Measurements from ENCODE around the gene IFNK.
A peak's percentile ranks its signal among the peaks of the same experiment; 100 is the strongest.

The IFNK gene

DNA sequence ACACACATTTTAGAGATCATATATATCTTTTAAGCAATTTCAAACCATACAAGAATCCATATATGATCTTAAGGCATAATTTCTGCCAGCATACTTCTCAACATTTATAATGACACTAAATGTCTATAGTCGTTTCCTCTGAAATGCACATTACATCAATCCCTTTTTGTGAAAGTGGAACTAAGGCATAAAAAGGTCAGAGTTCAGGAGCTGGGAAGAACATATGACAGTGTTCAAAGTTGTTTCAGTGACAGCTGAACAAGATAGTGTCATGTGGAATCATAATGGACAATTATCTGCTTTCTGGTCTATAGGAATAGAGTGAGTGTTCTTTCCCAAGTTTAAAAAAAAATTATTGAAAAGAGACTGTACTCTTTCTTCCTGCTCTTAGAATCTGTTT is 8.0 kb downstream of the IFNK start:
- Histone ChIP-seq H3K4me1 (ENCODE audit: insufficient read depth, insufficient read length) (peaks cover 3% of the 10 kb centered on the region), H3K9me3 (ENCODE audit: insufficient read depth, low read length) (no peaks in the 10 kb centered on the region), H3K36me3 (ENCODE audit: insufficient read depth, insufficient read length, low read length) (no peaks in the 10 kb centered on the region), H3K4me3 (ENCODE audit: insufficient read length, low read depth) (no peak overlapping the region), H3K27me3 (ENCODE audit: insufficient read depth, insufficient read length) (peaks cover 9% of the 10 kb centered on the region), H3K9ac (ENCODE audit: insufficient read length, low read depth) (no peak overlapping the region)
- DNase-seq (ENCODE audit: low read depth, low spot score): no peak
- no peak for TF ChIP-seq ZNF274 (IDR thresholded peaks at IDR 0.05; ENCODE audit: low read depth, low read length)
- TF ChIP-seq YY1 (IDR thresholded peaks at IDR 0.05; ENCODE audit: insufficient read depth, insufficient read length): no peak

DNA sequence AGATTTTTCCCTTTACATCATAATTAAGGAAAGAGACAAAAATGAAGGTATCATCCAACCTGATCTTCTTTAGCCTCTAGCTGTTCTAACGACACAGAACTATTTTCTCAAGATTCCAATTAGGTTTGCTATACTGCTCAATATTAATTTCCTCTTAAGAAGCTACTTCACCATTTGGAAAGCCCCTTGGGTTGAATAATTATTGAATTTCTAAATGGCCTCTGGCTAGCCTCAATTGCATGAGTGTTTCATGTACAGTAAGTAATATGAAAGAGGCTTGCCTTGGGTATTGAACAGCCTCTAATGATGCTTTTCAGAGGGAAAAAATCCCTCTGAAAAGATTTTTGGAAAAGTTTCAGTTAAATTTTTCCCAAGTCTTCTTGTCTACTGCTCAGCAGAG is 9.2 kb downstream of the IFNK start:
- TF ChIP-seq YY1 (IDR thresholded peaks at IDR 0.05; ENCODE audit: insufficient read depth, insufficient read length) (no peak), ZNF274 (IDR thresholded peaks at IDR 0.05; ENCODE audit: low read depth, low read length) (no peak), SUZ12 (IDR thresholded peaks at IDR 0.05; ENCODE audit: extremely low read depth, insufficient read depth, insufficient read length) (no peak)
- Histone ChIP-seq H3K27me3 (ENCODE audit: insufficient read depth, insufficient read length) (no peaks in the 10 kb centered on the region), H3K4me1 (ENCODE audit: insufficient read depth, insufficient read length) (peaks cover 3% of the 10 kb centered on the region), H3K36me3 (ENCODE audit: insufficient read depth, insufficient read length, low read length) (no peaks in the 10 kb centered on the region), H3K9ac (ENCODE audit: insufficient read length, low read depth) (no peak overlapping the region), H3K9me3 (ENCODE audit: insufficient read depth, low read length) (no peaks in the 10 kb centered on the region), H3K4me3 (ENCODE audit: insufficient read length, low read depth) (no peak overlapping the region)
- DNase-seq (ENCODE audit: low read depth, low spot score): no peak

GRCh38 chr9:27534131-27534530 is 10.0 kb downstream of the IFNK start:
- no peak for TF ChIP-seq YY1 (IDR thresholded peaks at IDR 0.05; ENCODE audit: insufficient read depth, insufficient read length)
- TF ChIP-seq SUZ12 (IDR thresholded peaks at IDR 0.05; ENCODE audit: extremely low read depth, insufficient read depth, insufficient read length): no peak
- no peak for TF ChIP-seq ZNF274 (IDR thresholded peaks at IDR 0.05; ENCODE audit: low read depth, low read length)
- Histone ChIP-seq H3K9ac (ENCODE audit: insufficient read length, low read depth) (no peak overlapping the region), H3K4me1 (ENCODE audit: insufficient read depth, insufficient read length) (peaks cover 3% of the 10 kb centered on the region), H3K27me3 (ENCODE audit: insufficient read depth, insufficient read length) (no peaks in the 10 kb centered on the region), H3K9me3 (ENCODE audit: insufficient read depth, low read length) (no peaks in the 10 kb centered on the region), H3K4me3 (ENCODE audit: insufficient read length, low read depth) (no peak overlapping the region), H3K36me3 (ENCODE audit: insufficient read depth, insufficient read length, low read length) (no peaks in the 10 kb centered on the region)
- no peak for DNase-seq (ENCODE audit: low read depth, low spot score)

DNA sequence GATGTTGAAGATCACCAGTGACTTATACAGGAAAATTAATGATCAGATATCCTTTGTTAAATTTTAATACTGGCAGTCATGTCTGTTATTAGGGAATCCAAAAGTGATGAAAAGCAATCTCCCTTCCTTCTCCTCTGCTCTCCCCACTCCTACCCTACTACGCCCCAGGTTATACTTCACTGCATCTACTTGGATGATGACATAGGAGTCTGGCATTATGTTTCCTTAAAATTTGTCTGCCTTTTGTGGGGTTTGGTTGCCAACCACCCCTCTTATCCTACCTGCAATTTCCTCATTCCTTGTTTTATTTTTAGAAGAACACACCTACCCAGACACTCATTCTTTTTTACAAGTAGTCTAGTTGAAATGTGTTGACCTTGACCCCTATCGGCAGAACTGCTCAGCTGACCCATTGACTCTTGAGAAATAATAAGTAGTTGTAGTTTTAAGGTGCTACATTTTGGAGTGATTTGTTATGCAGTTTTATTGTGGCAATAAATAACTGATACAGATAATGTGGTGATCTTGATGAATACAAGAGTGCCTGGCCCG is 10.6 kb downstream of the IFNK start:
- TF ChIP-seq ZNF274 (IDR thresholded peaks at IDR 0.05; ENCODE audit: low read depth, low read length): no peak
- TF ChIP-seq SUZ12 (IDR thresholded peaks at IDR 0.05; ENCODE audit: extremely low read depth, insufficient read depth, insufficient read length): no peak
- TF ChIP-seq YY1 (IDR thresholded peaks at IDR 0.05; ENCODE audit: insufficient read depth, insufficient read length): no peak
- Histone ChIP-seq H3K9ac (ENCODE audit: insufficient read length, low read depth) (no peak overlapping the region), H3K36me3 (ENCODE audit: insufficient read depth, insufficient read length, low read length) (no peaks in the 10 kb centered on the region), H3K9me3 (ENCODE audit: insufficient read depth, low read length) (no peaks in the 10 kb centered on the region), H3K4me1 (ENCODE audit: insufficient read depth, insufficient read length) (peaks cover 3% of the 10 kb centered on the region), H3K27me3 (ENCODE audit: insufficient read depth, insufficient read length) (no peaks in the 10 kb centered on the region), H3K4me3 (ENCODE audit: insufficient read length, low read depth) (no peak overlapping the region)
- DNase-seq (ENCODE audit: low read depth, low spot score): no peak

DNA sequence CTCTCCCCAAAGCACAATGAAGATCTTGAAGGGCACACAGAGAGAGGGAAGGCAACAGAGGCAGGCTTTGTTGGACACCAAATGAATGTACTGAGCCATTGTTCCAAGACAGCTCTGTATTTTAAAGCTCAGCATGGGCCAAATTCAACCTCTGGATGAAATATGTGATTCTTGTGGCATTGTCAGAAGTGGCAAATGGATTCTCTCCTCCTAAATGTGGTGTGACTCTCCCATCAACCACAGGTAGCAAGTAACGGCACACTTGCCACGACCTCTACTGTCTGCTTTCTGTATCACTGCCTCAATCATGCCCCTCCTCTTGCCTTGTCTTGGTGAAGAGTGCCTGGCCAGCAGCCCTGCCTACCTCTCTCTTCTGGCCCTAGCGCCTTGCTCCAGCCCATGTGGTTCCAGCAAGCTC is 11.6 kb downstream of the IFNK start:
- Histone ChIP-seq H3K4me1 (ENCODE audit: insufficient read depth, insufficient read length) (peaks cover 3% of the 10 kb centered on the region), H3K9me3 (ENCODE audit: insufficient read depth, low read length) (no peaks in the 10 kb centered on the region), H3K4me3 (ENCODE audit: insufficient read length, low read depth) (no peak overlapping the region), H3K9ac (ENCODE audit: insufficient read length, low read depth) (no peak overlapping the region), H3K36me3 (ENCODE audit: insufficient read depth, insufficient read length, low read length) (no peaks in the 10 kb centered on the region), H3K27me3 (ENCODE audit: insufficient read depth, insufficient read length) (no peaks in the 10 kb centered on the region)
- no peak for TF ChIP-seq ZNF274 (IDR thresholded peaks at IDR 0.05; ENCODE audit: low read depth, low read length)
- no peak for TF ChIP-seq YY1 (IDR thresholded peaks at IDR 0.05; ENCODE audit: insufficient read depth, insufficient read length)
- TF ChIP-seq SUZ12 (IDR thresholded peaks at IDR 0.05; ENCODE audit: extremely low read depth, insufficient read depth, insufficient read length): no peak
- peak; percentile 22 for DNase-seq (ENCODE audit: low read depth, low spot score)

DNA sequence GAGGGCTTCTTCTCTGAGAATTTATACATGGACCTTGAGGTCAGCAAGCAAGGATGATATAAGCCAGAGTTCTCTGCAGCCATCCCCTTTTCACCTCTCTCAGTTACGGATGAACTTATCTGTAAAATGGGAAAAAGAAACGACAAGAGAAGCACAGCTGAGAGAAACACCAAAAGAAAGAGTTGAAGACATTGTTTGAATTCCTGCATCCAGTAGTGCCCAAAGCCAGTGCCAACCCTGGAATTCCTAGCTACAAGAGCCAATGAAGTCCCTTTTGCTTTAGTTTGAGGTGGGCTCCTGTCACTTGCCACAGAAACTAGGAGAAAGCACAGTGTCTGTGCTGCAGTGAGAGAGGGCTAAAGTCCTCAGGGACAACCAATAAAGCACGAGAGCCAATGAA is 12.1 kb downstream of the IFNK start:
- peak; percentile 18 for DNase-seq (ENCODE audit: low read depth, low spot score)
- Histone ChIP-seq H3K36me3 (ENCODE audit: insufficient read depth, insufficient read length, low read length) (no peaks in the 10 kb centered on the region), H3K4me3 (ENCODE audit: insufficient read length, low read depth) (no peak overlapping the region), H3K9ac (ENCODE audit: insufficient read length, low read depth) (no peak overlapping the region), H3K4me1 (ENCODE audit: insufficient read depth, insufficient read length) (peaks cover 3% of the 10 kb centered on the region), H3K27me3 (ENCODE audit: insufficient read depth, insufficient read length) (no peaks in the 10 kb centered on the region), H3K9me3 (ENCODE audit: insufficient read depth, low read length) (no peaks in the 10 kb centered on the region)
- TF ChIP-seq YY1 (IDR thresholded peaks at IDR 0.05; ENCODE audit: insufficient read depth, insufficient read length): no peak
- no peak for TF ChIP-seq ZNF274 (IDR thresholded peaks at IDR 0.05; ENCODE audit: low read depth, low read length)
- no peak for TF ChIP-seq SUZ12 (IDR thresholded peaks at IDR 0.05; ENCODE audit: extremely low read depth, insufficient read depth, insufficient read length)

GRCh38 chr9:27537027-27537435 is 12.9 kb downstream of the IFNK start:
- Histone ChIP-seq H3K9ac (ENCODE audit: insufficient read length, low read depth) (no peak overlapping the region), H3K4me1 (ENCODE audit: insufficient read depth, insufficient read length) (peaks cover 3% of the 10 kb centered on the region), H3K27me3 (ENCODE audit: insufficient read depth, insufficient read length) (no peaks in the 10 kb centered on the region), H3K36me3 (ENCODE audit: insufficient read depth, insufficient read length, low read length) (no peaks in the 10 kb centered on the region), H3K4me3 (ENCODE audit: insufficient read length, low read depth) (no peak overlapping the region), H3K9me3 (ENCODE audit: insufficient read depth, low read length) (no peaks in the 10 kb centered on the region)
- no peak for TF ChIP-seq YY1 (IDR thresholded peaks at IDR 0.05; ENCODE audit: insufficient read depth, insufficient read length)
- no peak for TF ChIP-seq ZNF274 (IDR thresholded peaks at IDR 0.05; ENCODE audit: low read depth, low read length)
- TF ChIP-seq SUZ12 (IDR thresholded peaks at IDR 0.05; ENCODE audit: extremely low read depth, insufficient read depth, insufficient read length): no peak
- DNase-seq (ENCODE audit: low read depth, low spot score): no peak

Data from NT2/D1 (cell line).